Activated CD4-positive, alpha-beta T cell treated with anti-CD3 and anti-CD28 coated beads for 36 hours (primary cell): Measurements from ENCODE around the gene RNF4. TPM values are rescaled to one million over a fixed set of nuclear protein-coding genes. Genes with fewer than 3 reads are reported as not detected.
"Not testable (repeated sequence)": the region's sequence is repeated elsewhere in the genome, so short reads cannot be mapped to it uniquely, and the experiment has no call there.

Source experiments
- ATAC-seq: fragments of 200-7000 bp; cut with Tn5 transposase; one replicate; pipeline ENCODE4 v1.10.0; 2021; ENCODE audit warnings: mild to moderate bottlenecking, moderate library complexity
- CTCF ChIA-PET: fragments of 350-600 bp; sonication (Branson Sonifier 250); formaldehyde crosslinking; loops from one replicate; lab custom pipeline; 2021; ENCODE audit warnings: antibody characterized with exemption; lab: Charles Lee
- POLR2A ChIA-PET: fragments of 350-600 bp; sonication (Branson Sonifier 250); formaldehyde crosslinking; loops from one replicate; lab custom pipeline; 2021; ENCODE audit warnings: antibody characterized with exemption, inconsistent platforms; lab: Charles Lee
- DNase-seq: peaks from one replicate; pipeline ENCODE4 v3.0.0-alpha.2; 2020
- H3K27ac Mint-ChIP-seq: one replicate; pipeline ENCODE4 v1.8.0; 2021; ENCODE audit warnings: mixed read lengths
- H3K27me3 Mint-ChIP-seq: one replicate; pipeline ENCODE4 v1.8.0; 2021; ENCODE audit warnings: mixed read lengths
- H3K36me3 Mint-ChIP-seq: one replicate; pipeline ENCODE4 v1.8.0; 2021; ENCODE audit warnings: low read depth, mixed read lengths
- H3K4me1 Mint-ChIP-seq: one replicate; pipeline ENCODE4 v1.8.0; 2021; ENCODE audit warnings: mixed read lengths
- H3K4me3 Mint-ChIP-seq: one replicate; pipeline ENCODE4 v1.8.0; 2021; ENCODE audit warnings: mild to moderate bottlenecking, moderate library complexity, mixed read lengths
- H3K9me3 Mint-ChIP-seq: one replicate; pipeline ENCODE4 v1.8.0; 2021; ENCODE audit warnings: low read depth, mixed read lengths
- intact Hi-C, 2 experiments: fragments of 100-400 bp; cut with DNase I in 1 of 2; cut with micrococcal nuclease in 1 of 2; formaldehyde crosslinking; loops; one replicate each; pipeline versions ENCODE4 v1.14.2 to v1.15.1; 2022 to 2024; cut with DNase I, micrococcal nuclease
- total RNA-seq, 2 experiments: library from RNA; stranded (reverse); gene quantifications; one replicate each; pipeline ENCODE4 v1.2.3, GENCODE V29; 2021

Gene RNF4
- total RNA-seq, 2 experiments from 2014 or later, result 87.5 to 94.1 TPM

DNA sequence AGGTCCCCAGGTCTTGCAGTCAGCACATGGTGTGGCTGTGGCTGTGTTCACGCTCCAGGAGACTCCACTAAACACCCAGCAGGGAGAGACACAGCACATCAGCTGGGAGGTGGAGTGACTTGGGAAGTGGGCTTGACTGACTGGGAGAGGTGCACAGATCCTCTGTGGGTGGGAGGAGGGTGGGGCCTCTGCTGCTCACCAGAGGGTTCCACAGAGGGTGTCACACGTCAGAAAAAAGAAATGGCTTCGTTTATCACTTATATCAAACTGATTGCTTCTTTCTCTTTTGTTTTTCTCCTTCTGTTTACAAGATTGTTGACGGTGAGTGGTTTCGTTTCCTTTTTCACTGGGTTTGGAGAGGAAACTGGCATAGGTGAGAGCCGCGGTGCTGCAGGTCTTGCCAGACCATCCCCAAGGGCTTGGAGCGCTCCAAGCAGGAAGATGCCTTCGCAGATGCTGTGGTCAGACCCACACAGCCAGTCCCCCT, 42.8 kb downstream of the RNF4 start:
- POLR2A ChIA-PET, result no interaction called here
- DNase-seq (no peak), ATAC-seq (no peak)
- intact Hi-C loops, result no loop called here
- Mint-ChIP-seq H3K27me3 (no peaks in the 10 kb centered on the region), H3K27ac (no peak overlapping the region), H3K9me3 (no peaks in the 10 kb centered on the region), H3K4me3 (no peak overlapping the region), H3K4me1 (no peaks in the 10 kb centered on the region), H3K36me3 (peaks cover 56% of the 10 kb centered on the region)
- CTCF ChIA-PET, result no interaction called here

GRCh38 chr4:2512396-2513135, 43.7 kb downstream of the RNF4 start:
- CTCF ChIA-PET, result no interaction called here
- H3K27me3 Mint-ChIP-seq, result no peaks in the 10 kb centered on the region
- H3K4me3 Mint-ChIP-seq, result no peak overlapping the region
- POLR2A ChIA-PET, result no interaction called here
- H3K36me3 Mint-ChIP-seq, result peaks cover 51% of the 10 kb centered on the region
- no peaks in the 10 kb centered on the region for H3K4me1 Mint-ChIP-seq
- ATAC-seq (no peak), DNase-seq (no peak)
- no peak overlapping the region for H3K27ac Mint-ChIP-seq
- no peaks in the 10 kb centered on the region for H3K9me3 Mint-ChIP-seq
- intact Hi-C loops, result no loop called here

- CTCF ChIA-PET, H3K9me3 Mint-ChIP-seq, H3K4me1 Mint-ChIP-seq, H3K4me3 Mint-ChIP-seq, DNase-seq, H3K27ac Mint-ChIP-seq, H3K27me3 Mint-ChIP-seq, ATAC-seq, intact Hi-C loops, POLR2A ChIA-PET: not testable (repeated sequence)
- peaks cover 48% of the 10 kb centered on the region for H3K36me3 Mint-ChIP-seq
These were observed 45.3 kb downstream of the RNF4 start for GRCh38 chr4:2514193-2514592.

GRCh38 chr4:2514944-2515343, 46.0 kb downstream of the RNF4 start:
- ATAC-seq, result not testable (repeated sequence)

DNA sequence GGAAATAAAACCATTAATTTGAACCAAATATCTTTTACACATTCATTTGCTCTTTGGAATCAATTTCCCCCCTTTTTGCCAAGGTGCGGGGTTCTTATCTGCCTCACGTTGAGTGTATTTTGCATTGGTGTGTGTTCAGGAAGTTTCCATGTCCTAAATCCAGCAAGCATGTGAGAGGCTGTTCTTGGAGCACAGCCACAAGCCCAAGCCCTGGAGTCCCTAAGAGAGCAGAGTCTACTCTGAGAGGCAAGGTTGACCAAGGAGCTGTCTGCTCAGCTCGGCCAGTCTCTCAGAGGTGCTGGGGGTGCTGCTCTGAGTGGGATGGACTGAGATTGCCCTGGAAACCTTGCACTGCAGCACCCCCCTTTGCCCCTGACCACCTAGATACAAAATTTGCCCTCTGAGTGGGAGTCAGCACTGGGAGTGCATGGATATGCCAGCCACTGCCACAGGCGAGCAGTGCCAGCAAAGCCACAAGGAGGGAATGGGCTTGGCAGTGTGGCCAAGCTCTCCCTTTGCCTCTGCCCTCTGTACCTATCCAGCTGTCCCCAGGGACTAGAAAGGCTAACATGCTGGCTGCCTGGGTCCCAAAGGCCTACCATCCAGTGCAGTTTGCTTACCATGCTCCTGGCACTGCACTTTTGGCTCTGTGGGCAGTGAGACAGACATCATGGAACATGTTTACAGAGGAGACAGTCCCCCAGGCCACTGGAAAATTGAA, 47.1 kb downstream of the RNF4 start:
- peak; percentile 21 for ATAC-seq
- Mint-ChIP-seq H3K27me3 (no peaks in the 10 kb centered on the region), H3K4me1 (no peaks in the 10 kb centered on the region), H3K27ac (peak overlapping the region; percentile 10), H3K9me3 (no peaks in the 10 kb centered on the region), H3K36me3 (peaks cover 39% of the 10 kb centered on the region), H3K4me3 (no peak overlapping the region)
- no peak for DNase-seq
- intact Hi-C loops, result no loop called here
- ChIA-PET CTCF (no interaction called here), POLR2A (interaction anchor here (0.6 kb wide), 1 partner anchor 18 kb away, joined by 6 read pairs; no protein-coding TSS in a partner anchor)

More at GRCh38 chr4:2514944-2515343, 46.0 kb downstream of the RNF4 start:
- peaks cover 45% of the 10 kb centered on the region for H3K36me3 Mint-ChIP-seq
- intact Hi-C loops, H3K4me3 Mint-ChIP-seq, CTCF ChIA-PET, H3K27ac Mint-ChIP-seq, H3K27me3 Mint-ChIP-seq, POLR2A ChIA-PET, H3K9me3 Mint-ChIP-seq, DNase-seq, H3K4me1 Mint-ChIP-seq: not testable (repeated sequence)

DNA sequence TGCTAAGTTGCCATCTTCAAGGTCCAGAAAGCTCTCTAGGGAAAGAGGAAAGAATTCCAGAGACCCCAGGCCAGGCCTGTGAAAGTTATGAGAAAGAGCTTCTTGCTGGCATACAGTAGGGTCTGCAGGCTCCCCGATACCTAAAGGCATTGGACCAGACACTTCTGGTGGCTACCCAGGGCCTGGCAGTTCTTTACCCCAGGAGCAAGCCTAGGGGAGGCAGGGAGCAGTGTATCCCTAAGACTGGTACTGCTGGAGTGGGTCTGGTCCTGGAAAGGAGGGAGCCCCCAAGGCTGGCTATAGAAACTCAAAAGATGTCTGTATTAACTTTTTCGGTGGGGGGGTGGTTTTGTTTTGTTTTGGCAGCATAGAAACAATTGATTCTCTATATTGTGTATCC, 47.7 kb downstream of the RNF4 start:
- CTCF ChIA-PET, result no interaction called here
- Mint-ChIP-seq H3K27me3 (no peaks in the 10 kb centered on the region), H3K9me3 (no peaks in the 10 kb centered on the region), H3K27ac (no peak overlapping the region), H3K4me1 (no peaks in the 10 kb centered on the region), H3K4me3 (no peak overlapping the region), H3K36me3 (peaks cover 39% of the 10 kb centered on the region)
- intact Hi-C loops, result no loop called here
- DNase-seq (no peak), ATAC-seq (no peak)
- POLR2A ChIA-PET, result interaction anchor here (0.6 kb wide), 1 partner anchor 17 kb away, joined by 6 read pairs; no protein-coding TSS in a partner anchor

GRCh38 chr4:2526559-2526958, 57.7 kb downstream of the RNF4 start:
- Mint-ChIP-seq H3K36me3 (no peaks in the 10 kb centered on the region), H3K4me1 (no peaks in the 10 kb centered on the region), H3K27ac (no peak overlapping the region), H3K27me3 (no peaks in the 10 kb centered on the region), H3K9me3 (no peaks in the 10 kb centered on the region), H3K4me3 (no peak overlapping the region)
- ATAC-seq (no peak), DNase-seq (peak; percentile 21)
- POLR2A ChIA-PET, result interaction anchor here (0.6 kb wide), 1 partner anchor 26 kb away, joined by 3 read pairs; no protein-coding TSS in a partner anchor
- intact Hi-C loops, result no loop called here
- CTCF ChIA-PET, result interaction anchor here (1.1 kb wide), 1 partner anchor 10 kb away, joined by 3 read pairs; the partner anchor contains the start of gene FAM193A

- Mint-ChIP-seq H3K27ac (peak overlapping the region; percentile 76), H3K4me1 (peaks cover 21% of the 10 kb centered on the region), H3K36me3 (peaks cover 5% of the 10 kb centered on the region), H3K27me3 (no peaks in the 10 kb centered on the region), H3K4me3 (peak overlapping the region; percentile 85), H3K9me3 (no peaks in the 10 kb centered on the region)
- ATAC-seq (no peak), DNase-seq (no peak)
- ChIA-PET POLR2A (interaction anchor here (0.7 to 3.6 kb wide), 3 partner anchors 66 to 154 kb away, joined by 3 to 17 read pairs (median 7); partner anchors contain the start of gene RNF4), CTCF (interaction anchor here (0.8 to 0.9 kb wide), 2 partner anchors 23 to 67 kb away, joined by 3 to 4 read pairs; partner anchors contain the start of gene RNF4)
- intact Hi-C loops, result loop anchor here (5.0 to 10.0 kb wide), 5 partner anchors 118 to 1000 kb away; partner anchors contain the start of genes CFAP99 (in 1 of the 2), HTT (in 1 of the 2), HTT-AS (in 1 of the 2) and LRPAP1 (in 1 of the 2)
These were observed 66.0 kb downstream of the RNF4 start for GRCh38 chr4:2534904-2535375.

- Mint-ChIP-seq H3K4me1 (peaks cover 22% of the 10 kb centered on the region), H3K9me3 (no peaks in the 10 kb centered on the region), H3K27ac (peak overlapping the region; percentile 88), H3K4me3 (peak overlapping the region; percentile 85), H3K27me3 (no peaks in the 10 kb centered on the region), H3K36me3 (peaks cover 5% of the 10 kb centered on the region)
- DNase-seq, result peak; percentile 74
- ATAC-seq, result peak; percentile 21
- intact Hi-C loops, result loop anchor here (1.0 to 10.0 kb wide), 22 partner anchors 35 to 999 kb away; partner anchors contain the start of genes CFAP99 (in 2 of the 2), GRK4 (in 2 of the 2), HAUS3 (in 2 of the 2) and NOP14 (in 2 of the 2)
- ChIA-PET POLR2A (interaction anchor here (0.6 to 3.6 kb wide), 6 partner anchors 67 to 273 kb away, joined by 3 to 17 read pairs (median 4); partner anchors contain the start of gene RNF4), CTCF (interaction anchor here (0.7 to 1.0 kb wide), 5 partner anchors 9 to 652 kb away, joined by 3 to 4 read pairs (median 3); partner anchors contain the start of gene RNF4)
These were observed 66.7 kb downstream of the RNF4 start for GRCh38 chr4:2535376-2536192.
